WTC11 (cell line): ENCODE results near the gene COBL.

Experiments used
- ATF1 ChIP-seq: sonication (generic); formaldehyde crosslinking; IDR thresholded peaks from 2 replicates; pipeline ENCODE4 v1.8.1; 2023; ENCODE audit warnings: mild to moderate bottlenecking, moderate library complexity, missing genetic modification reagents
- EMX1 ChIP-seq: fragments of 250-450 bp; sonication (Bioruptor Pico); IDR thresholded peaks from 2 replicates; pipeline ENCODE4 v1.8.0; 2021; ENCODE audit warnings: mild to moderate bottlenecking
- FOXK1 ChIP-seq: sonication (generic); formaldehyde crosslinking; IDR thresholded peaks from 2 replicates; pipeline ENCODE4 v1.8.0; 2022; ENCODE audit warnings: mild to moderate bottlenecking, moderate library complexity, missing genetic modification reagents
- SP1 ChIP-seq: sonication (generic); formaldehyde crosslinking; conservative IDR thresholded peaks from 2 replicates; pipeline ENCODE4 v1.8.1; 2022; ENCODE audit warnings: missing genetic modification reagents
- TEAD4 ChIP-seq: sonication (generic); formaldehyde crosslinking; IDR thresholded peaks from 2 replicates; pipeline ENCODE4 v1.8.0; 2022; ENCODE audit warnings: mild to moderate bottlenecking, missing genetic modification reagents
- TP53 ChIP-seq: sonication (generic); formaldehyde crosslinking; IDR thresholded peaks from 2 replicates; pipeline ENCODE4 v1.8.1; 2023; ENCODE audit warnings: mild to moderate bottlenecking, missing genetic modification reagents
- ZBTB21 ChIP-seq: sonication (generic); formaldehyde crosslinking; IDR thresholded peaks from 2 replicates; pipeline ENCODE4 v1.8.1; 2023; ENCODE audit warnings: mild to moderate bottlenecking, missing genetic modification reagents, borderline replicate concordance
- ZNF232 ChIP-seq: sonication (generic); formaldehyde crosslinking; IDR thresholded peaks from 2 replicates; pipeline ENCODE4 v1.8.0; 2022; ENCODE audit warnings: mild to moderate bottlenecking, missing genetic modification reagents
- TF ChIP-seq, protein P1 (sequence below): sonication (generic); formaldehyde crosslinking; IDR thresholded peaks from 2 replicates; pipeline ENCODE4 v1.8.1; 2023; ENCODE audit warnings: mild to moderate bottlenecking, moderate library complexity, missing genetic modification reagents
- TF ChIP-seq, protein P2 (sequence below): sonication (generic); formaldehyde crosslinking; IDR thresholded peaks from 2 replicates; pipeline ENCODE4 v1.8.0; 2022; ENCODE audit warnings: mild to moderate bottlenecking, missing genetic modification reagents
- TF ChIP-seq, protein P3 (sequence below): fragments of 200-600 bp; IDR thresholded peaks from 2 replicates; pipeline ENCODE4 v1.8.0; 2022; ENCODE audit warnings: antibody characterized with exemption

DNA sequence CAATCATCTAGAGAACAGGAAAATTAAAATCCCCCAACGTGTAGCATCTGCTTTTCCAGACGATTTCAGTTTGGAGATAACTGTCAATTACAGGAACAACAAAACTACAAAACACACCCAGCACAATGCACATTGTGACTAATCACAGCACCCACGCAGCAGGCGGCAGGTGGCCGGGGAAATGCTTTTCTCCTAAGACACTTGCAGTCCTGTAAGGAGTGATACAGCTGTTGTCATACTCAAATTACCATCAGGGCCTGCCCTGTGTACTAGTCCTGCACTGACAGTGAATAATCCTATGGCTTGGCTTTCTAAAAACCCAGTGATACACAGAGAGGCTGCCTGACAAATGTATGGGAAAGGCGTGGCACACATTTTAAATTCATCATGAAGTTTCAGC, 37.8 kb downstream of the COBL start:
- TF ChIP-seq, protein P1, sequence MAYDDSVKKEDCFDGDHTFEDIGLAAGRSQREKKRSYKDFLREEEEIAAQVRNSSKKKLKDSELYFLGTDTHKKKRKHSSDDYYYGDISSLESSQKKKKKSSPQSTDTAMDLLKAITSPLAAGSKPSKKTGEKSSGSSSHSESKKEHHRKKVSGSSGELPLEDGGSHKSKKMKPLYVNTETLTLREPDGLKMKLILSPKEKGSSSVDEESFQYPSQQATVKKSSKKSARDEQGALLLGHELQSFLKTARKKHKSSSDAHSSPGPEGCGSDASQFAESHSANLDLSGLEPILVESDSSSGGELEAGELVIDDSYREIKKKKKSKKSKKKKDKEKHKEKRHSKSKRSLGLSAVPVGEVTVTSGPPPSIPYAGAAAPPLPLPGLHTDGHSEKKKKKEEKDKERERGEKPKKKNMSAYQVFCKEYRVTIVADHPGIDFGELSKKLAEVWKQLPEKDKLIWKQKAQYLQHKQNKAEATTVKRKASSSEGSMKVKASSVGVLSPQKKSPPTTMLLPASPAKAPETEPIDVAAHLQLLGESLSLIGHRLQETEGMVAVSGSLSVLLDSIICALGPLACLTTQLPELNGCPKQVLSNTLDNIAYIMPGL, result no peak
- TF ChIP-seq TP53 (CRISPR knock-in tag), result no peak
- TF ChIP-seq, protein P2, sequence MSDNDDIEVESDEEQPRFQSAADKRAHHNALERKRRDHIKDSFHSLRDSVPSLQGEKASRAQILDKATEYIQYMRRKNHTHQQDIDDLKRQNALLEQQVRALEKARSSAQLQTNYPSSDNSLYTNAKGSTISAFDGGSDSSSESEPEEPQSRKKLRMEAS, result no peak
- no peak for TF ChIP-seq TEAD4
- no peak for TF ChIP-seq EMX1 (CRISPR knock-in tag)
- TF ChIP-seq, protein P3, sequence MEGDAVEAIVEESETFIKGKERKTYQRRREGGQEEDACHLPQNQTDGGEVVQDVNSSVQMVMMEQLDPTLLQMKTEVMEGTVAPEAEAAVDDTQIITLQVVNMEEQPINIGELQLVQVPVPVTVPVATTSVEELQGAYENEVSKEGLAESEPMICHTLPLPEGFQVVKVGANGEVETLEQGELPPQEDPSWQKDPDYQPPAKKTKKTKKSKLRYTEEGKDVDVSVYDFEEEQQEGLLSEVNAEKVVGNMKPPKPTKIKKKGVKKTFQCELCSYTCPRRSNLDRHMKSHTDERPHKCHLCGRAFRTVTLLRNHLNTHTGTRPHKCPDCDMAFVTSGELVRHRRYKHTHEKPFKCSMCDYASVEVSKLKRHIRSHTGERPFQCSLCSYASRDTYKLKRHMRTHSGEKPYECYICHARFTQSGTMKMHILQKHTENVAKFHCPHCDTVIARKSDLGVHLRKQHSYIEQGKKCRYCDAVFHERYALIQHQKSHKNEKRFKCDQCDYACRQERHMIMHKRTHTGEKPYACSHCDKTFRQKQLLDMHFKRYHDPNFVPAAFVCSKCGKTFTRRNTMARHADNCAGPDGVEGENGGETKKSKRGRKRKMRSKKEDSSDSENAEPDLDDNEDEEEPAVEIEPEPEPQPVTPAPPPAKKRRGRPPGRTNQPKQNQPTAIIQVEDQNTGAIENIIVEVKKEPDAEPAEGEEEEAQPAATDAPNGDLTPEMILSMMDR, result no peak
- no peak for TF ChIP-seq FOXK1
- no peak for TF ChIP-seq ATF1 (CRISPR knock-in tag)
- no peak for TF ChIP-seq ZNF232 (CRISPR knock-in tag)
- TF ChIP-seq ZBTB21 (CRISPR knock-in tag), result no peak
- TF ChIP-seq SP1 (CRISPR knock-in tag), result no peak
